C4-2B (cell line): ENCODE results near the gene RAB12.

Experiments
- H3K27ac ChIP-seq: fragments of 450-650 bp; 2 replicates; pipeline ENCODE4 v1.5.1; 2017
- CTCF ChIP-seq: fragments of 450-650 bp; conservative IDR thresholded peaks from 2 replicates; pipeline ENCODE4 v1.5.1; 2017; ENCODE audit warnings: mild to moderate bottlenecking
- ZFX ChIP-seq: fragments of 450-650 bp; IDR thresholded peaks from 2 replicates; pipeline ENCODE4 v1.6.1; 2017

Gene RAB12

DNA sequence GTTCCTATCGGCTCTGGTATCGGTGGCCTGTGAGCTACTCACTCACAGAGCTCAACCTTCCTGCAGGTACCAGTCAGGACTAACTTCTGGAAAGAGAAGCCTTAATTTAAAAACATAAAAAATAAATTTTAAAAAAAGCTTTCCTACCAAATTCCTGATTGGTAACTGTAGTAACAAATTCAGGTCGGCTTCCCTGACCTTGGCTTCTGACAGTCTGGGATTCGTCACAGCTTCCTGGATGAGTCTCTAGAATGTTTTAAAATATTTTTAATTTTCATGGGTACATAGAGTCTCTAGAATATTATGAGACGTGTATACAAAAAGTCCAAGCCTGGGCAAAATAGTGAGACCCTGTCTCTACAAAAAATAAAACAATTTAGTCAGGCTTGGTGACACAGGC lies 51.1 kb downstream of the RAB12 start:
- no peak overlapping the region for H3K27ac ChIP-seq
- TF ChIP-seq ZFX = no peak
- TF ChIP-seq CTCF = no peak

- H3K27ac ChIP-seq = no peak overlapping the region
Observed at GRCh38 chr18:8661754-8662559, 52.7 kb downstream of the RAB12 start.

DNA sequence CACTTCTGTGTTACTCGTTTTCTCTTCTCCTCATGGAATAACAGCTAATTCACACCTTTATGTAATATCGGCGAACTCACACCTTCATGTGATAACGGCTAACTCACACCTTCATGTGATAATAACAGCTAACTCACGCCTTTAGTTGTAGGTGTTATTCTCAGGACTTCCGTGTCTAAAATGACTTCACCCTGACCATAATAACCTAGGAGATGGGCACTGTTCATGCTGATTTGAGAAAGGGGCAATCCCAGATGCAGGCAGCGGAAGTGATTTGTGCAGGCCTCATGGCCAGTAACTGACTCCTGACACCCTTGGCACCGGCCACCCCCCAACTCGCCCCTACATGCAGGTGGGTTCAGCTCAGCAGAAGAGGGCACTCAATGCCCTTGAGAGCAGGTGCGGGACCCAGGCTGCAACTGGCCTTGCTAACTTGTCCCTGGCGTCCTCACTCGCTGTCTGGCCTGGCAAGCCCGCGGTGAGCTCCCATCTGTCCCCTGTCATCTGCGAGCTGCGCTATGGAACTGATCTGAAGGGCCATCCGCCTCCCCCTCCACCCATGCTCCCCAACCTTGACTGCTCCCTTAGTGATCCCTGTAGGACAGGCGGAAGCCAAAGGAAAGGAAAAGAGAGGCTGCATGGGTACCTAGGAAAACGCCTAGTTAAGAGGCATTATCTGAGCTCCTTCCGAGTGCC lies 53.5 kb downstream of the RAB12 start:
- no peak for TF ChIP-seq CTCF
- TF ChIP-seq ZFX = no peak
- no peak overlapping the region for H3K27ac ChIP-seq

More at GRCh38 chr18:8661754-8662559, 52.7 kb downstream of the RAB12 start:
- TF ChIP-seq ZFX (no peak), CTCF (no peak)

GRCh38 chr18:8667846-8668245 lies 58.6 kb downstream of the RAB12 start:
- H3K27ac ChIP-seq = no peak overlapping the region
- no peak for TF ChIP-seq CTCF
- no peak for TF ChIP-seq ZFX

GRCh38 chr18:8668381-8668780 lies 59.1 kb downstream of the RAB12 start:
- no peak overlapping the region for H3K27ac ChIP-seq
- no peak for TF ChIP-seq CTCF
- TF ChIP-seq ZFX = no peak

GRCh38 chr18:8669571-8669970 lies 60.3 kb downstream of the RAB12 start:
- no peak overlapping the region for H3K27ac ChIP-seq
- TF ChIP-seq ZFX = no peak
- TF ChIP-seq CTCF = no peak
